GM21825 (cell line): Measurements from ENCODE around the gene VEZF1.

Experiments
- ATAC-seq: cut with Tn5 transposase; IDR thresholded peaks from one replicate; pipeline ENCODE4 v1.9.1; 2021; ENCODE audit warnings: mild to moderate bottlenecking, moderate library complexity; ENCODE audit not compliant: unreplicated experiment

Gene VEZF1

GRCh38 chr17:57931488-57932137 lies 56.4 kb downstream of the VEZF1 start:
- no peak for ATAC-seq

DNA sequence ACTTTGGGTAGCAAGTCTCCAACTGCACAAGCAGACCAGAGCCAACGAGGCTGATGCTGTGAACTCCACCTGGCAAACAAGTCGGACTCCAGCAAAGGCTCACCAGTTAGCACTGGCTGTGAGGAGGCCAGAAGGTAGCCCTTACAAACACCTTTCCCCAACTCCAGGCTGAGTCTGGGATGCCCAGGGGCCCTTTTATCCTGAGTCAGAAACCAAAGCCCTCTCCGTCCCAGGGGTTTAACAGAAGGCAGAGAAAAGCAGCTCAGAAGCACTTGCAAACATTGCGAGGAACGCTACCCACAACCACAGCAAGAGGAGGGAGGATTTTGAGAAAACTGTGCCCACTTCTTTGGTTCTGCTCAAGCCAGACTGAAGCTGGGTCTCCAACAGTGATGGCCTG lies 57.8 kb downstream of the VEZF1 start:
- no peak for ATAC-seq

DNA sequence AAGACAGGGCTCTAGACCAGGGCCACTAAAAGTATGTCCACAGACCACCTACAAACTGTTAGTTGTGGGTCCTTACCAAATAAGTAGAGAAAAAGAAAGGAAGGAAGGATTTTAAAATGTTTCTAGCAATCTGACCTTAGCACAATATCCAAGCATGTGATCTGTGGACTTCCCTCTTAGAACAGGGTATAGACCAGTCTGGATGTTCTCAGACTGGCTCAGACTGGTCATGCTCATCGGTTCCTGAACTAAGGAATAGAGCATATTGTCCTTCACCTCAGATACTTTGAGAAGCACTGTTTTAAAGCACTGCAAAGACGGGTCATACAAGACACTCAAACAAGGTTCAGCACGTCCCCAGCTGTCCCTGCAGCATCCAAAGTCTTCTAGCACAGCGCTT lies 58.7 kb downstream of the VEZF1 start:
- ATAC-seq = no peak

- ATAC-seq = no peak
These were observed 59.1 kb downstream of the VEZF1 start for GRCh38 chr17:57928928-57929327.

GRCh38 chr17:57927048-57927723 lies 60.9 kb downstream of the VEZF1 start:
- no peak for ATAC-seq

DNA sequence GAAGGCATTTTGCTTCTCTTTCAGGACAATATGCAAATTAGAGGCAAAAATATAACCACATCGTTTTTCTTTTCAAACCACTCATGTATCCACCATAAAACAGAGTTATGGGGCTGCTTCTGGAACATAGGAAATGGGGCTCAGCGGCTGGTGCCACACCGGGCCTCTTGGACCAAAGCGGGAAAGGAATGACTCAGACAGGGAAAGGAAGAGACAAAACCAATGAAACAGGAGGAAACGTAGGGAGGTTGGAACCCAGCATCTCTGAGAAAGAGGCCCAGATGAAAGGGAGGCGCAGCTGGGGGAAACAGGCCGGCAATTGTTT lies 61.4 kb downstream of the VEZF1 start:
- ATAC-seq = no peak

GRCh38 chr17:57925361-57925990 lies 62.6 kb downstream of the VEZF1 start:
- no peak for ATAC-seq

DNA sequence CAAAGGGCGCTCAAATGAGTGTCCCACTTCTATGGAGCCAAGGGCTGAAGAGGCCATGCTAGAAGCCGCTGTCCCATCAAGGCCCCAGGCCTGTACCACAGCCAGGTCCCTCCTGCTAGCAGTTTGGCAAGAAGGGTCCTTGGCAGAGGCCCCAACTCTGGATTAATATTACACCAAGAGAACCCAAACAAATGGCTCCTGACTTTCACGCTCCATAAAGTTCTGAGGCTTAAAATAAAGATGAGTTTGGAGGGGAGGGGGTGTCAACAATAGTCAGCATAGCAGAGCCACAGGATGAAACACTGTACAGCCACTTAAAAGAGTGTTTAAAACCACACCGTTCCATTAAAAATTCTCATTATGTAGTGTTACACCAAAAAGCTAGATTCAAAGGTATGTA lies 63.4 kb downstream of the VEZF1 start:
- ATAC-seq = no peak
